A549 (cell line): Measurements from ENCODE around the gene LNX2. TPM values are rescaled to one million over a fixed set of nuclear protein-coding genes. Genes with fewer than 3 reads are reported as not detected.

ENCODE experiments used
- ATAC-seq, 2 experiments: fragments of 200-7000 bp in 1 of 2; fragments of >200 bp in 1 of 2; cut with Nextera tagmentation in 1 of 2; cut with Tn5 transposase in 1 of 2; 3 replicates each; pipeline versions ENCODE4 v1.8.0 to v1.9.1; 2018 to 2020; ENCODE audit warnings: mild to moderate bottlenecking in 1 of 2, moderate library complexity in 1 of 2
- CTCF ChIA-PET: fragments of 300-600 bp; sonication (Branson Sonifier 250); formaldehyde crosslinking; extraction: SDS; loops from one replicate; lab custom pipeline; 2021; ENCODE audit warnings: antibody characterized with exemption, inconsistent platforms; lab: Yijun Ruan, JAX
- POLR2A ChIA-PET: fragments of 350-600 bp; formaldehyde crosslinking; extraction: SDS; loops from one replicate; lab custom pipeline; 2021; ENCODE audit warnings: antibody characterized with exemption, inconsistent platforms; lab: Yijun Ruan, JAX
- DNase-seq, 2 experiments: peaks; one replicate each; pipeline versions ENCODE4 v3.0.0 to v3.0.0-alpha.2; 2011 to 2016; ENCODE audit warnings: low read depth in 1 of 2, low spot score in 1 of 2
- FAIRE-seq: peaks from 2 replicates; lab custom pipeline; 2011; peaks lifted over from hg19 to GRCh38; lab: Jason Lieb, UNC
- H3K27ac ChIP-seq, 2 experiments: fragments of >200 bp; sonication (Bioruptor Twin); formaldehyde crosslinking; 3 replicates each; pipeline ENCODE4 v1.5.1; 2016 to 2017
- H3K4me1 ChIP-seq: fragments of >200 bp; sonication (Bioruptor Twin); formaldehyde crosslinking; 3 replicates; pipeline ENCODE4 v1.6.1; 2016
- H3K4me2 ChIP-seq: fragments of >200 bp; sonication (Bioruptor Twin); formaldehyde crosslinking; 3 replicates; pipeline ENCODE4 v1.6.1; 2016
- H3K4me3 ChIP-seq: fragments of >200 bp; sonication (Bioruptor Twin); formaldehyde crosslinking; 3 replicates; pipeline ENCODE4 v1.5.1; 2016
- H3K9me3 ChIP-seq: fragments of >200 bp; sonication (Bioruptor Twin); formaldehyde crosslinking; 3 replicates; pipeline ENCODE4 v1.6.1; 2016
- BHLHE40 ChIP-seq: IDR thresholded peaks from 2 replicates; pipeline ENCODE4 v1.6.1; 2012; ENCODE audit warnings: low read depth, low read length, inconsistent platforms
- CBX2 ChIP-seq: fragments of 200-600 bp; sonication (generic); IDR thresholded peaks from 2 replicates; pipeline ENCODE4 v1.6.1; 2016; ENCODE audit warnings: low read depth, mild to moderate bottlenecking, borderline replicate concordance
- CBX8 ChIP-seq: fragments of 200-600 bp; sonication (generic); IDR thresholded peaks from 2 replicates; pipeline ENCODE4 v1.6.1; 2016
- CEBPB ChIP-seq, 2 experiments: fragments of >200 bp in 1 of 2; sonication (Bioruptor Twin) in 1 of 2; formaldehyde crosslinking in 1 of 2; IDR thresholded peaks; 2 replicates each; pipeline ENCODE4 v1.6.1; 2012 to 2016
- E2F6 ChIP-seq: IDR thresholded peaks from 2 replicates; pipeline ENCODE4 v1.6.1; 2012; ENCODE audit warnings: low read depth, borderline replicate concordance
- EHF ChIP-seq: fragments of 250-450 bp; sonication (Bioruptor Pico); IDR thresholded peaks from 2 replicates; pipeline ENCODE4 v1.5.0; 2020; ENCODE audit warnings: mild to moderate bottlenecking
- EHMT2 ChIP-seq: fragments of 200-600 bp; sonication (generic); IDR thresholded peaks from 2 replicates; pipeline ENCODE4 v1.6.1; 2016; ENCODE audit warnings: antibody characterized with exemption, low read depth, mild to moderate bottlenecking, moderate library complexity
- ESRRA ChIP-seq: fragments of 150-350 bp; IDR thresholded peaks from 2 replicates; pipeline ENCODE4 v1.6.1; 2014; ENCODE audit warnings: mild to moderate bottlenecking, low read length, borderline replicate concordance
- FOSB ChIP-seq: fragments of 250-450 bp; sonication (Bioruptor Pico); IDR thresholded peaks from 2 replicates; pipeline ENCODE4 v1.5.0; 2020; ENCODE audit warnings: mild to moderate bottlenecking, moderate library complexity
- FOSL2 ChIP-seq, 2 experiments: fragments of 450-650 bp in 1 of 2; fragments of >200 bp in 1 of 2; sonication (Bioruptor Twin) in 1 of 2; formaldehyde crosslinking; IDR thresholded peaks; 2 replicates each; pipeline versions ENCODE4 v1.5.0 to v1.6.1; 2016 to 2020; ENCODE audit warnings: mild to moderate bottlenecking in 1 of 2, moderate library complexity in 1 of 2
- GATA3 ChIP-seq: IDR thresholded peaks from 2 replicates; pipeline ENCODE4 v1.6.1; 2012; ENCODE audit warnings: borderline replicate concordance
- HDAC2 ChIP-seq: fragments of 200-600 bp; sonication (generic); IDR thresholded peaks from 2 replicates; pipeline ENCODE4 v1.6.1; 2016
- HEYL ChIP-seq: fragments of 250-450 bp; sonication (Bioruptor Pico); IDR thresholded peaks from 2 replicates; pipeline ENCODE4 v1.8.0; 2021; ENCODE audit warnings: mild to moderate bottlenecking, moderate library complexity
- HOXB5 ChIP-seq: fragments of 250-450 bp; sonication (Bioruptor Pico); IDR thresholded peaks from 2 replicates; pipeline ENCODE4 v1.5.0; 2020; ENCODE audit warnings: mild to moderate bottlenecking, moderate library complexity
- JUN ChIP-seq, 2 experiments: fragments of >200 bp; sonication (Bioruptor Twin); formaldehyde crosslinking; IDR thresholded peaks; 2 replicates in 1 of 2; 3 replicates in 1 of 2; pipeline ENCODE4 v1.6.1; 2016 to 2017
- JUNB ChIP-seq: fragments of >200 bp; sonication (Bioruptor Twin); formaldehyde crosslinking; IDR thresholded peaks from 2 replicates; pipeline ENCODE4 v1.6.1; 2016
- KDM1A ChIP-seq: fragments of 200-600 bp; sonication (generic); IDR thresholded peaks from 2 replicates; pipeline ENCODE4 v1.6.1; 2016; ENCODE audit warnings: low read depth, mild to moderate bottlenecking
- MAFK ChIP-seq: fragments of 450-650 bp; IDR thresholded peaks from 2 replicates; pipeline ENCODE4 v1.6.1; 2014; ENCODE audit not compliant: partially characterized antibody
- MYC ChIP-seq: IDR thresholded peaks from 2 replicates; pipeline ENCODE4 v1.6.1; 2012; ENCODE audit warnings: mild to moderate bottlenecking, inconsistent platforms, low read length, improper control_type of control experiment, borderline replicate concordance
- NFE2L2 ChIP-seq: fragments of 150-350 bp; conservative IDR thresholded peaks from 2 replicates; pipeline ENCODE4 v1.6.1; 2014; ENCODE audit warnings: low read length
- NR3C1 ChIP-seq: fragments of >200 bp; sonication (Bioruptor Twin); formaldehyde crosslinking; IDR thresholded peaks from 3 replicates; pipeline ENCODE4 v1.6.1; 2017
- PHF8 ChIP-seq: fragments of 200-600 bp; sonication (generic); IDR thresholded peaks from 2 replicates; pipeline ENCODE4 v1.6.1; 2016; ENCODE audit warnings: low read depth, mild to moderate bottlenecking, antibody characterized with exemption, moderate library complexity, borderline replicate concordance
- POLR2A ChIP-seq: IDR thresholded peaks from 2 replicates; pipeline ENCODE4 v1.6.1; 2012; ENCODE audit warnings: mild to moderate bottlenecking, low read length
- POLR2AphosphoS2 ChIP-seq: conservative IDR thresholded peaks from 2 replicates; pipeline ENCODE4 v1.6.1; 2012; ENCODE audit warnings: low read length, improper control_type of control experiment, inconsistent platforms
- RARB ChIP-seq: fragments of 250-450 bp; sonication (Bioruptor Pico); IDR thresholded peaks from 2 replicates; pipeline ENCODE4 v1.8.0; 2021; ENCODE audit warnings: mild to moderate bottlenecking, moderate library complexity
- RCOR1 ChIP-seq: fragments of 150-350 bp; IDR thresholded peaks from 2 replicates; pipeline ENCODE4 v1.6.1; 2014; ENCODE audit warnings: antibody characterized with exemption, low read length, low read depth
- RFX5 ChIP-seq: fragments of 450-650 bp; IDR thresholded peaks from 2 replicates; pipeline ENCODE4 v1.7.1; 2014; ENCODE audit warnings: antibody characterized with exemption, mild to moderate bottlenecking, moderate library complexity
- RNF2 ChIP-seq: fragments of 200-600 bp; sonication (generic); IDR thresholded peaks from 2 replicates; pipeline ENCODE4 v1.6.1; 2016; ENCODE audit warnings: low read depth, mild to moderate bottlenecking, antibody characterized with exemption, moderate library complexity, borderline replicate concordance
- SMC3 ChIP-seq: fragments of >200 bp; sonication (Bioruptor Twin); formaldehyde crosslinking; IDR thresholded peaks from 3 replicates; pipeline ENCODE4 v1.6.1; 2018; ENCODE audit warnings: inconsistent platforms
- TFCP2L1 ChIP-seq: fragments of 250-450 bp; sonication (Bioruptor Pico); IDR thresholded peaks from 2 replicates; pipeline ENCODE4 v1.5.0; 2021; ENCODE audit warnings: mild to moderate bottlenecking
- TP53 ChIP-seq: fragments of 250-450 bp; sonication (Bioruptor Pico); IDR thresholded peaks from 2 replicates; pipeline ENCODE4 v1.5.0; 2021; ENCODE audit warnings: mild to moderate bottlenecking, moderate library complexity
- USF2 ChIP-seq: fragments of 450-650 bp; IDR thresholded peaks from 2 replicates; pipeline ENCODE4 v1.6.1; 2014; ENCODE audit warnings: antibody characterized with exemption
- ZC3H11A ChIP-seq: fragments of 450-650 bp; IDR thresholded peaks from 2 replicates; pipeline ENCODE4 v1.6.1; 2014; ENCODE audit warnings: antibody characterized with exemption, mild to moderate bottlenecking
- ZNF302 ChIP-seq: fragments of 250-450 bp; sonication (Bioruptor Pico); IDR thresholded peaks from 2 replicates; pipeline ENCODE4 v1.9.0; 2021; ENCODE audit warnings: inconsistent platforms, mild to moderate bottlenecking, moderate library complexity
- WGBS: methylation state at CpG from one replicate; pipeline ENCODE4 v1.1.6; 2017; ENCODE audit errors: missing lambda C conversion rate; 5-methylcytosine and 5-hydroxymethylcytosine counted together
- polyA plus RNA-seq, 4 experiments: library from polyadenylated mRNA; depleted of rRNA in 3 of 4; stranded (reverse); fragments of >200 nt; fragmentation: RNase III in 1 of 4; extraction: RNeasy Plus Mini Kit Qiagen cat#74134 plus additional on column Dnase treatment in 1 of 4; gene quantifications; 2 replicates in 3 of 4; 3 replicates in 1 of 4; pipeline ENCODE4 v1.2.3, GENCODE V29; 2011 to 2017
- TF ChIP-seq, protein P1 (sequence below): fragments of 150-350 bp; IDR thresholded peaks from 2 replicates; pipeline ENCODE4 v1.6.1; 2014; ENCODE audit warnings: low read depth, mild to moderate bottlenecking, low read length
- TF ChIP-seq, protein P2 (sequence below): IDR thresholded peaks from 2 replicates; pipeline ENCODE4 v1.6.1; 2012
- TF ChIP-seq, protein P3 (sequence below): fragments of 200-600 bp; sonication (generic); IDR thresholded peaks from 2 replicates; pipeline ENCODE4 v1.6.1; 2016; ENCODE audit warnings: antibody characterized with exemption, mild to moderate bottlenecking, moderate library complexity

The LNX2 gene
- polyA plus RNA-seq, 2 of the 4 experiments (the other 2 are of a cell fraction) = 3.3 to 6.3 TPM

- POLR2A ChIA-PET = interaction anchor here (0.8 to 1.3 kb wide), 5 partner anchors 10 to 333 kb away, joined by 3 to 5 read pairs (median 3); no protein-coding TSS in a partner anchor
- Histone ChIP-seq H3K9me3 (no peaks in the 10 kb centered on the region), H3K27ac (peak within 1 kb of the TSS; percentile 84 to 97), H3K4me2 (peak within 1 kb of the TSS; percentile 94), H3K4me1 (peaks cover 20% of the 10 kb centered on the region), H3K4me3 (peak within 1 kb of the TSS; percentile 83)
- ATAC-seq = peak; percentile 75 to 82
- no peak for FAIRE-seq
- 3% methylated on average over 11 of the region's 71 CpGs for WGBS
- CTCF ChIA-PET = interaction anchor here (0.9 to 3.4 kb wide), 5 partner anchors 22 to 205 kb away, joined by 3 to 13 read pairs (median 6); no protein-coding TSS in a partner anchor
- peak; percentile 38 to 76 for DNase-seq
- TF ChIP-seq JUN (IDR thresholded peaks at IDR 0.05) = peak; percentile 48 to 73; a peak in 3 of 5 replicates
- TF ChIP-seq, protein P1, sequence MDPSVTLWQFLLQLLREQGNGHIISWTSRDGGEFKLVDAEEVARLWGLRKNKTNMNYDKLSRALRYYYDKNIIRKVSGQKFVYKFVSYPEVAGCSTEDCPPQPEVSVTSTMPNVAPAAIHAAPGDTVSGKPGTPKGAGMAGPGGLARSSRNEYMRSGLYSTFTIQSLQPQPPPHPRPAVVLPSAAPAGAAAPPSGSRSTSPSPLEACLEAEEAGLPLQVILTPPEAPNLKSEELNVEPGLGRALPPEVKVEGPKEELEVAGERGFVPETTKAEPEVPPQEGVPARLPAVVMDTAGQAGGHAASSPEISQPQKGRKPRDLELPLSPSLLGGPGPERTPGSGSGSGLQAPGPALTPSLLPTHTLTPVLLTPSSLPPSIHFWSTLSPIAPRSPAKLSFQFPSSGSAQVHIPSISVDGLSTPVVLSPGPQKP = no peak
- TF ChIP-seq, protein P2, sequence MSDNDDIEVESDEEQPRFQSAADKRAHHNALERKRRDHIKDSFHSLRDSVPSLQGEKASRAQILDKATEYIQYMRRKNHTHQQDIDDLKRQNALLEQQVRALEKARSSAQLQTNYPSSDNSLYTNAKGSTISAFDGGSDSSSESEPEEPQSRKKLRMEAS = peak; percentile 64
- peak; percentile 81 for TF ChIP-seq POLR2A
- TF ChIP-seq RARB (CRISPR knock-in tag) = no peak
- TF ChIP-seq NR3C1 = no peak
- no peak for TF ChIP-seq HEYL (CRISPR knock-in tag)
- TF ChIP-seq HOXB5 (CRISPR knock-in tag) = no peak
- TF ChIP-seq HDAC2 = no peak
- no peak for TF ChIP-seq TP53 (CRISPR knock-in tag)
- no peak for TF ChIP-seq FOSB (CRISPR knock-in tag)
- no peak for TF ChIP-seq RNF2
- no peak for TF ChIP-seq CBX8
- no peak for TF ChIP-seq EHMT2
- TF ChIP-seq, protein P3, sequence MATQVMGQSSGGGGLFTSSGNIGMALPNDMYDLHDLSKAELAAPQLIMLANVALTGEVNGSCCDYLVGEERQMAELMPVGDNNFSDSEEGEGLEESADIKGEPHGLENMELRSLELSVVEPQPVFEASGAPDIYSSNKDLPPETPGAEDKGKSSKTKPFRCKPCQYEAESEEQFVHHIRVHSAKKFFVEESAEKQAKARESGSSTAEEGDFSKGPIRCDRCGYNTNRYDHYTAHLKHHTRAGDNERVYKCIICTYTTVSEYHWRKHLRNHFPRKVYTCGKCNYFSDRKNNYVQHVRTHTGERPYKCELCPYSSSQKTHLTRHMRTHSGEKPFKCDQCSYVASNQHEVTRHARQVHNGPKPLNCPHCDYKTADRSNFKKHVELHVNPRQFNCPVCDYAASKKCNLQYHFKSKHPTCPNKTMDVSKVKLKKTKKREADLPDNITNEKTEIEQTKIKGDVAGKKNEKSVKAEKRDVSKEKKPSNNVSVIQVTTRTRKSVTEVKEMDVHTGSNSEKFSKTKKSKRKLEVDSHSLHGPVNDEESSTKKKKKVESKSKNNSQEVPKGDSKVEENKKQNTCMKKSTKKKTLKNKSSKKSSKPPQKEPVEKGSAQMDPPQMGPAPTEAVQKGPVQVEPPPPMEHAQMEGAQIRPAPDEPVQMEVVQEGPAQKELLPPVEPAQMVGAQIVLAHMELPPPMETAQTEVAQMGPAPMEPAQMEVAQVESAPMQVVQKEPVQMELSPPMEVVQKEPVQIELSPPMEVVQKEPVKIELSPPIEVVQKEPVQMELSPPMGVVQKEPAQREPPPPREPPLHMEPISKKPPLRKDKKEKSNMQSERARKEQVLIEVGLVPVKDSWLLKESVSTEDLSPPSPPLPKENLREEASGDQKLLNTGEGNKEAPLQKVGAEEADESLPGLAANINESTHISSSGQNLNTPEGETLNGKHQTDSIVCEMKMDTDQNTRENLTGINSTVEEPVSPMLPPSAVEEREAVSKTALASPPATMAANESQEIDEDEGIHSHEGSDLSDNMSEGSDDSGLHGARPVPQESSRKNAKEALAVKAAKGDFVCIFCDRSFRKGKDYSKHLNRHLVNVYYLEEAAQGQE = no peak
- TF ChIP-seq USF2 = peak; percentile 53
- no peak for TF ChIP-seq FOSL2 (IDR thresholded peaks at IDR 0.05)
- TF ChIP-seq FOSL2 (CRISPR knock-in tag; IDR thresholded peaks at IDR 0.05) = peak; percentile 80
- 0 out of 2 replicates have a peak, but pooled peaks have one; percentile 24 for TF ChIP-seq MYC
- no peak for TF ChIP-seq SMC3
- no peak for TF ChIP-seq POLR2AphosphoS2
- no peak for TF ChIP-seq RCOR1
- TF ChIP-seq E2F6 = 0 out of 2 replicates have a peak, but pooled peaks have one; percentile 50
- no peak for TF ChIP-seq TFCP2L1
- TF ChIP-seq CBX2 = no peak
- TF ChIP-seq MAFK = no peak
- no peak for TF ChIP-seq KDM1A
- TF ChIP-seq EHF (CRISPR knock-in tag) = no peak
- no peak for TF ChIP-seq JUNB
- no peak for TF ChIP-seq ESRRA
- no peak for TF ChIP-seq ZNF302 (CRISPR knock-in tag)
- peak; percentile 11; the same call in 1 of the 2 replicates for TF ChIP-seq PHF8
- no peak for TF ChIP-seq GATA3
- TF ChIP-seq NFE2L2 = no peak
- TF ChIP-seq ZC3H11A = no peak
- TF ChIP-seq RFX5 = no peak
- TF ChIP-seq BHLHE40 = peak; percentile 47; the same call in 1 of the 2 replicates
- no peak for TF ChIP-seq CEBPB (IDR thresholded peaks at IDR 0.05)
These were observed 1.2 kb upstream of the LNX2 start, which contains the start of gene POLR1D for GRCh38 chr13:27621366-27622101. Gene POLR1D, plus strand, starts transcription at chr13:27621892. Its CDS starts 92 bp downstream, at chr13:27621984.
